GM12873 (cell line): Measurements from ENCODE around the gene ADAT3.

ENCODE experiments used
- TF ChIP-seq, protein P1 (sequence below): IDR thresholded peaks from 2 replicates; pipeline ENCODE4 v1.5.1; 2012; ENCODE audit warnings: low read depth, mild to moderate bottlenecking, moderate library complexity, low read length, control low read depth; ENCODE audit not compliant: insufficient read depth; ENCODE audit errors: missing control alignments

Gene ADAT3

DNA sequence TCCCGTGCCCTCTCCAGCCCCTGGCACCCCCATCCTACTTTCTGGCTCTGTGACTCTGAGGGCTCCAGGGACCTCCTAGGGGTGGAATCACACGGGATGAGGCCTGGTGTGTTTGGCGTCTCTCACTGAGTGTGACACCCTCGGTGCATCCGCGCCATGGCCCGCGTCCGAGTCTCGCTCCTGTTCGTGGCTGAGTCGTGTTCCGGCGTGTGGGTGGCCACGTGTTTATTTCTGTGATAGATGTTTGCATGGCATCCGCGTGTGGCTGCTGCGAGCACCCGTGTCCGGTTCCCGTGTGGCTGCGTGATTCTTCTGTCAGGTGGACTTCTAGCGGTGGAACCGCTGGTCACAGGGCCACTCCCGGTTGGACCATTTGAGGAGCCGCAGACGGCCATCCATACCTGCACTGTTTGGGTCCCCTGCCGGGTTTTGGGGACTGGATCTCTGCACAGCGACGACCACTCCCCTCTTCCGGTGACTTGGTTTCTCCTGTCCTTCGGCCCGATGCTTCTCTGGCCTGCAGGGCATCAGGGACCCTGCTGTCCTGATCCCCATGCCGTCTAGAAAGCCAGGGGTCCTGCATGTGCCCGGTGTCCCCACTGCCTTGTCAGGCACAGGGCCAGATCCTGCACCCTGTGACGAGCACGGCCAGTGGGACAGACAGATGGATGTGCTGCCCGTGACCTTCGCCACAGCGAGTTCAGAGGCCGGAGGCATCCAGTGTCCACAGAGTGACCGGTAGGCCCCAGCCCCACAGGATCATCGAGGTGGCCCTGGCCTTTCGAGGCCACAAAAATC lies 44.3 kb downstream of the ADAT3 start:
- TF ChIP-seq, protein P1, sequence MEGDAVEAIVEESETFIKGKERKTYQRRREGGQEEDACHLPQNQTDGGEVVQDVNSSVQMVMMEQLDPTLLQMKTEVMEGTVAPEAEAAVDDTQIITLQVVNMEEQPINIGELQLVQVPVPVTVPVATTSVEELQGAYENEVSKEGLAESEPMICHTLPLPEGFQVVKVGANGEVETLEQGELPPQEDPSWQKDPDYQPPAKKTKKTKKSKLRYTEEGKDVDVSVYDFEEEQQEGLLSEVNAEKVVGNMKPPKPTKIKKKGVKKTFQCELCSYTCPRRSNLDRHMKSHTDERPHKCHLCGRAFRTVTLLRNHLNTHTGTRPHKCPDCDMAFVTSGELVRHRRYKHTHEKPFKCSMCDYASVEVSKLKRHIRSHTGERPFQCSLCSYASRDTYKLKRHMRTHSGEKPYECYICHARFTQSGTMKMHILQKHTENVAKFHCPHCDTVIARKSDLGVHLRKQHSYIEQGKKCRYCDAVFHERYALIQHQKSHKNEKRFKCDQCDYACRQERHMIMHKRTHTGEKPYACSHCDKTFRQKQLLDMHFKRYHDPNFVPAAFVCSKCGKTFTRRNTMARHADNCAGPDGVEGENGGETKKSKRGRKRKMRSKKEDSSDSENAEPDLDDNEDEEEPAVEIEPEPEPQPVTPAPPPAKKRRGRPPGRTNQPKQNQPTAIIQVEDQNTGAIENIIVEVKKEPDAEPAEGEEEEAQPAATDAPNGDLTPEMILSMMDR, result no peak

DNA sequence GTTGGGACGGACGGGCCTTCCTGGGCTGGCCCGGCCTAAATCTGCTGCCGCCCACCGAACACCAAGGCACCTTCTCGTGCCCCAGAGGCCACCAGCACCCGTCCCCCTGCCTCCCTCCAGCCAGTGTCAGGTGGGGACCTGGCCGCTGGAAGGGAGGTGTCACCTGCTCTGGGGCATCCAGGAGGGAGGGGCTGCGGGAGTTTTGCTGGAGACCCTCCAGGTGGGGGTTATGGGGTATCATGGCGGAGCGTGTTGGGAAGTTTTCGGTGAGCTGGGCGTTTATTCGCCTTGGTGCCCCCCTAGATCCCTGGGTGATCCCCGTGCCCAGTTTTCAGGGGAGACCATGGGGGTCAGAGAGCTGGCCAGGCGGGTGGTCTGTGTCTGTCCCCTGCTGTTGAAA lies 45.4 kb downstream of the ADAT3 start:
- TF ChIP-seq, protein P1, result no peak

DNA sequence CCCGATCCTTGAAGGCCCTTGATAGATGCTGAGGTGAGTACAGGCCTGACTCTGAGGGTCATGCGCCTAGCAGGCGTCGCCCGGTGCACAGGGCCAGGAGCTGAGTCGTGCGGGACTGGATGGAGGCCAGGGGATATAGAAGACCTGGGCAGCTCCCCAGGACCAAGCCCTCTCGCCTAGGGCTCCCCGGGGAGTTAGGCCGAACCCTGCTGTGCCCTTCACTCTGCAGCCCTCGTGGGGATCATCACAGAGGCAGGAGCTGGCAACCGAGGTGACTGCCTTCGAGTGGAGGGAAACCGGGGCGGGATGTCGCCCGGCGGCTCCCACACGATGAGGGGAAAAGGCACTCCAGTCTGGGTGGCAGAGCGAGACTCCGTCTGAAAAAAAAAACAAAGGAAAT lies 47.4 kb downstream of the ADAT3 start:
- TF ChIP-seq, protein P1, result no peak

DNA sequence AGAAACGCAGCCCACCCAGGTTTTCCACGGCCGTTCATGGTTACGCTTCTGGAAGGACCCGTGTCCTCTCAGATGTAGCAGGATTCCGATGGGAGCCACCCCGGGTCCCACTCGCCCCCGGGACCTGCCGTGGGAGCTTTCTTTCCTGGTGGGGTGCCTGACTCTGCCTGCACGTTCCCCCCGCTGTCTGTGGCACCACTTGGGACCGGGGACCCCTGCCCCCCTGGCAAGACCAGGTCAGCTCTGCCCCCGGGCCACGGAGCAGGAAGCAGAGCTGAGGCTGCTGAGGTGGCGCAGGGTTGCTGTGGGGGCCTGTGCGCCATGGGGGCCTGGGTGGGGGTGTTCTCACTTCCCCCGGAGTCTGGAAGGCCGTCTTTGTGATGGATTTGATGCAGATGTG lies 47.8 kb downstream of the ADAT3 start:
- TF ChIP-seq, protein P1, result no peak

DNA sequence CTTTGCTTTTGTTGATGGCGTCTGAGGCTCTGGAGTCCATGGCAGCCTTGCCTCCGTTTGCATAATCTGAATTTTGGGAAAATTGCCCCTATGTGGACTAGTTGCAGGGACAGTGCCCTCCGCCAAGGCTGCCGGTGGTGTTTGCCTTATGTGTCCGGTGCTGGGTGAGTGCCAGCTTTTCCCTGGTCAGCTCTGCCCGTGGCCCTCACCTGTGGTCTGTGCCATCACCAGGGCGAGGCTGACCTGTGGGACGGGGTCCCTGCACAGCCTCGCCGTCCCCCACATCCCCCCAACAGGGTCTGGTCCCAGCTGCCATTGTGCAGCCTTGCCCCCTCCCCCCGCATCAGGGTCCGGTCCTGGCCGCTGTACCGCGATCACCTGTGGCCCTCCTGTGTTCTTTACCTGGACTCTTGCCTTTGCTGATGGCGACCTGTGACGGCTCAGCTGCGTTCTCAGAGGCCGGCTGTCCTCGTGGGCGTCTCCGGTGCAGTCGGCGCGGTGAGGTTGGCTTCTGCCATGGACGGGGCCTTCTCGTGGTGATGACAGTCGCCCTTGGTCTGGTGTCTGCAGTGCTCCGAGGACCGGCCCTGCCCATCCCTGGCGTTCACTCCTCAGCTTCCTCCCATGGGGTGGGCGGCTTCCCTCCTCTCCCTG lies 48.4 kb downstream of the ADAT3 start:
- TF ChIP-seq, protein P1, result no peak

DNA sequence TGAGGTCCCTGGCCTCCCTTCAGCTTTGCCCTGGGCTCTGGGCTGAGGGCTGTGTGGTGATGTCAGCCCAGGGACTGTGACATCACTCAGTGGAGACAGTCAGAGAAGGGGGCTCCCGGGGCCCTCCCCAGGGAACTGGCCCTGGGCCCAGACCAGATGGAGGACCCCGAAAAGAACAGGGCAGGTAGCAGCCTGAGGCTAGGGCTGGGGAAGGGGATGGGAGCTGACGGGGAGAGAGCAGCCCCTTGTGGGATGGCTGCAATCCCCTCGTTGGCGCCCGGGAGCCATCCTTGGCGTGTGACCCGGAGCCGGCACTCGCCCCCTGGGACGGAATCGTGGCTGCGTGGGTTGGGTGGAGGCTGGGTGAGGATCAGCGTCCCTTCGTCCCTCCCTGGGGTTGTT lies 49.3 kb downstream of the ADAT3 start:
- TF ChIP-seq, protein P1, result no peak
